ENCODE measurements around the gene VSIG10L.

DNA sequence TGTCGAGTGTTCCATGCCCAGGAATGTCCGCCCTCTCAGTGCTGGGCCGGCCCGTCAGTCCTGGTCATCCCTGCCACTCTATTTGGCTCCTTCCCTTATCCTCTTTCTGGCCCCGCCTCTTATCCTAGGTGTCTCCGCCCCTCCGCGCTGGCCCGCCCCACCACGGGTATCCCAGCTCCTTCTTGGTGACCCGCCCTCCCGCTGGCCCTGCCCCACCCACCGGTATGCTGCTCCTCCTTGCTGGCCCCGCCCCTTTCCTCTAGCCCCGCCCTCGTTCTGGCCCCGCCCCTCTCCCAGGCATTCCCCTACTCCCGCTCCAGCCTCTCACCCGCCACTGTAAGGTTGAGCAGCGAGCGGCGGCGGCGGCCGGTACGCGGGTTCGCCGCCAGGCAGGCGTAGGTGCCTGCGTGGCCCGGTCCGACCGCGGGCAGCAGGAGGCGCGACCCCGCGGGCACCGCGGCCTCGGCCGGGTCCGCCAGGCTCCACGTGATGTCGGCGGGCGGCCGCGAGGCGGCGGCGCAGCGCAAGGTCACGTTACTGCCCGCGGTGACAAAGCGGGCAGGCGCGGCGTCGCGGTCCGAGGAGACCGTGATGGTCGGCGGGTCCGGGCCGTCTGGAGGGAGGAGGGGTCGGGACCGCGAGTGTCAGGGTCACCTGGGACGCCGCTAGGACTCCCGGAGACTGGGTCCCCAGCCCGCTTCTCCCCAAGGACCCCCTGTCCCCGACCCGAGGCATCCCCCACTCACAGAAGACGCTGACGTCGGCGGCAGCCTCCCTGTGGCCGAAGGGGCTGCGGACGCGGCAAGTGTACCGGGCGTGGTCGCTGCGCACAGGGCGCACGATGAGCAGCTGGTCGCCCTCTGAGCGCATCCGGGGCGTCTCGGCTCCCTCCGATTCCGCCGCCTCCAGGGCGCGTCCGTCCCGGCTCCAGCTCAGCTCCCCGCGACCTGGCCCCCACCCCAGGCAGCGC lies 2.0 kb downstream of the VSIG10L start:
- TF ChIP-seq EZH2 (IDR thresholded peaks at IDR 0.05; ENCODE audit: borderline replicate concordance, low read length): no peak
- TF ChIP-seq, protein P1, sequence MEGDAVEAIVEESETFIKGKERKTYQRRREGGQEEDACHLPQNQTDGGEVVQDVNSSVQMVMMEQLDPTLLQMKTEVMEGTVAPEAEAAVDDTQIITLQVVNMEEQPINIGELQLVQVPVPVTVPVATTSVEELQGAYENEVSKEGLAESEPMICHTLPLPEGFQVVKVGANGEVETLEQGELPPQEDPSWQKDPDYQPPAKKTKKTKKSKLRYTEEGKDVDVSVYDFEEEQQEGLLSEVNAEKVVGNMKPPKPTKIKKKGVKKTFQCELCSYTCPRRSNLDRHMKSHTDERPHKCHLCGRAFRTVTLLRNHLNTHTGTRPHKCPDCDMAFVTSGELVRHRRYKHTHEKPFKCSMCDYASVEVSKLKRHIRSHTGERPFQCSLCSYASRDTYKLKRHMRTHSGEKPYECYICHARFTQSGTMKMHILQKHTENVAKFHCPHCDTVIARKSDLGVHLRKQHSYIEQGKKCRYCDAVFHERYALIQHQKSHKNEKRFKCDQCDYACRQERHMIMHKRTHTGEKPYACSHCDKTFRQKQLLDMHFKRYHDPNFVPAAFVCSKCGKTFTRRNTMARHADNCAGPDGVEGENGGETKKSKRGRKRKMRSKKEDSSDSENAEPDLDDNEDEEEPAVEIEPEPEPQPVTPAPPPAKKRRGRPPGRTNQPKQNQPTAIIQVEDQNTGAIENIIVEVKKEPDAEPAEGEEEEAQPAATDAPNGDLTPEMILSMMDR (IDR thresholded peaks at IDR 0.05; ENCODE audit: low read length): peak; percentile 12; the same call in 1 of the 2 replicates

All from OCI-LY1 (cell line).